Activated naive CD4-positive, alpha-beta T cell treated with anti-CD3 and anti-CD28 coated beads, Interleukin-2, amount 50 U/mL, for 24 hours (primary cell): ENCODE data around the gene MFAP4.

Experiments
- H3K27ac Mint-ChIP-seq: one replicate; pipeline ENCODE4 v1.8.0; 2021; ENCODE audit warnings: mild to moderate bottlenecking, mixed read lengths
- H3K27me3 Mint-ChIP-seq: one replicate; pipeline ENCODE4 v1.8.0; 2021; ENCODE audit warnings: mixed read lengths
- H3K36me3 Mint-ChIP-seq: one replicate; pipeline ENCODE4 v1.8.0; 2021; ENCODE audit warnings: mixed read lengths
- H3K4me1 Mint-ChIP-seq: one replicate; pipeline ENCODE4 v1.8.0; 2021; ENCODE audit warnings: mixed read lengths
- H3K4me3 Mint-ChIP-seq: one replicate; pipeline ENCODE4 v1.8.0; 2021; ENCODE audit warnings: mild to moderate bottlenecking, mixed read lengths
- H3K9me3 Mint-ChIP-seq: one replicate; pipeline ENCODE4 v1.8.0; 2021; ENCODE audit warnings: mixed read lengths

The MFAP4 gene

DNA sequence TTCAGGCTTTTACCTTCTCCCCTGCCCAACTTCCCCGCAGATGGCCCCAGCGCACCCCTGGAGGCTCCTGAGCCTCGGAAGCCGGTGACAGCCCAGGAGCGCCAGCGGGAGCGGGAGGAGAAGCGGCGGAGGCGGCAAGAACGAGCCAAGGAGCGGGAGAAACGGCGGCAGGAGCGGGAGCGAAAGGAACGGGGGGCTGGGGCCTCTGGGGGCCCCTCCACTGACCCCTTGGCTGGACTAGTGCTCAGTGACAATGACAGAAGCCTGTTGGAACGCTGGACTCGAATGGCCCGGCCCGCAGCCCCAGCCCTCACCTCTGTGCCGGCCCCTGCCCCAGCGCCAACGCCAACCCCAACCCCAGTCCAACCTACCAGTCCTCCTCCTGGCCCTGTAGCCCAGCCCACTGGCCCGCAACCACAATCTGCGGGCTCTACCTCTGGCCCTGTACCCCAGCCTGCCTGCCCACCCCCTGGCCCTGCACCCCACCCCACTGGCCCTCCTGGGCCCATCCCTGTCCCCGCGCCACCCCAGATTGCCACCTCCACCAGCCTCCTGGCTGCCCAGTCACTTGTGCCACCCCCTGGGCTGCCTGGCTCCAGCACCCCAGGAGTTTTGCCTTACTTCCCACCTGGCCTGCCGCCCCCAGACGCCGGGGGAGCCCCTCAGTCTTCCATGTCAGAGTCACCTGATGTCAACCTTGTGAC, 5.1 kb downstream of the MFAP4 start:
- Mint-ChIP-seq H3K27ac (no peak overlapping the region), H3K4me1 (peaks cover 11% of the 10 kb centered on the region), H3K27me3 (no peaks in the 10 kb centered on the region), H3K9me3 (no peaks in the 10 kb centered on the region), H3K4me3 (no peak overlapping the region), H3K36me3 (peaks cover 7% of the 10 kb centered on the region)

DNA sequence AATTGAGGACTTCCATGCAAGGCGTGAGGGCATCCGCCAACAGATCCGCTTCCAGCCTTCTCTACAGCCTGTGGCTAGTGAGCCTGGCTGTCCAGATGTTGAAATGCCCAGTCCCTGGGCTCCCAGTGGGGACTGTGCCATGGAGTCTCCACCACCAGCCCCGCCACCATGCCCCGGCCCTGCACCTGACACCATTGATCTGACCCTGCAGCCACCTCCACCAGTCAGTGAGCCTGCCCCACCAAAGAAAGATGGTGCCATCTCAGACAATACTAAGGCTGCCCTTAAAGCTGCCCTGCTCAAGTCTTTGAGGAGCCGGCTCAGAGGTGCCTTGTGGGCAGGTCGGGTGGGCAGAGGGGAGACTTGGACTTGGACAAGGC, 5.6 kb downstream of the MFAP4 start:
- H3K4me1 Mint-ChIP-seq = peaks cover 14% of the 10 kb centered on the region
- no peaks in the 10 kb centered on the region for H3K27me3 Mint-ChIP-seq
- no peaks in the 10 kb centered on the region for H3K9me3 Mint-ChIP-seq
- peaks cover 7% of the 10 kb centered on the region for H3K36me3 Mint-ChIP-seq
- H3K4me3 Mint-ChIP-seq = no peak overlapping the region
- no peak overlapping the region for H3K27ac Mint-ChIP-seq

DNA sequence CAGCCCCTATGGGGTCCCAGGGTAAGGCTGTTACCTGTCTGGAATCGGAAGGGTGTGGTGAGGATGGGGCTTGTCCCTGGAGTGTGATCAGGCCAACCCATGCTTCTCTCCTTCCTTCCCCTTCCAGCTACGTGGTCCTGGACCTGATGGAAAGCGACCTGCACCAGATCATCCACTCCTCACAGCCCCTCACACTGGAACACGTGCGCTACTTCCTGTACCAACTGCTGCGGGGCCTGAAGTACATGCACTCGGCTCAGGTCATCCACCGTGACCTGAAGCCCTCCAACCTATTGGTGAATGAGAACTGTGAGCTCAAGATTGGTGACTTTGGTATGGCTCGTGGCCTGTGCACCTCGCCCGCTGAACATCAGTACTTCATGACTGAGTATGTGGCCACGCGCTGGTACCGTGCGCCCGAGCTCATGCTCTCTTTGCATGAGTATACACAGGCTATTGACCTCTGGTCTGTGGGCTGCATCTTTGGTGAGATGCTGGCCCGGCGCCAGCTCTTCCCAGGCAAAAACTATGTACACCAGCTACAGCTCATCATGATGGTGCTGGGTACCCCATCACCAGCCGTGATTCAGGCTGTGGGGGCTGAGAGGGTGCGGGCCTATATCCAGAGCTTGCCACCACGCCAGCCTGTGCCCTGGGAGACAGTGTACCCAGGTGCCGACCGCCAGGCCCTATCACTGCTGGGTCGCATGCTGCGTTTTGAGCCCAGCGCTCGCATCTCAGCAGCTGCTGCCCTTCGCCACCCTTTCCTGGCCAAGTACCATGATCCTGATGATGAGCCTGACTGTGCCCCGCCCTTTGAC, 6.3 kb downstream of the MFAP4 start:
- Mint-ChIP-seq H3K27me3 (no peaks in the 10 kb centered on the region), H3K9me3 (no peaks in the 10 kb centered on the region)

DNA sequence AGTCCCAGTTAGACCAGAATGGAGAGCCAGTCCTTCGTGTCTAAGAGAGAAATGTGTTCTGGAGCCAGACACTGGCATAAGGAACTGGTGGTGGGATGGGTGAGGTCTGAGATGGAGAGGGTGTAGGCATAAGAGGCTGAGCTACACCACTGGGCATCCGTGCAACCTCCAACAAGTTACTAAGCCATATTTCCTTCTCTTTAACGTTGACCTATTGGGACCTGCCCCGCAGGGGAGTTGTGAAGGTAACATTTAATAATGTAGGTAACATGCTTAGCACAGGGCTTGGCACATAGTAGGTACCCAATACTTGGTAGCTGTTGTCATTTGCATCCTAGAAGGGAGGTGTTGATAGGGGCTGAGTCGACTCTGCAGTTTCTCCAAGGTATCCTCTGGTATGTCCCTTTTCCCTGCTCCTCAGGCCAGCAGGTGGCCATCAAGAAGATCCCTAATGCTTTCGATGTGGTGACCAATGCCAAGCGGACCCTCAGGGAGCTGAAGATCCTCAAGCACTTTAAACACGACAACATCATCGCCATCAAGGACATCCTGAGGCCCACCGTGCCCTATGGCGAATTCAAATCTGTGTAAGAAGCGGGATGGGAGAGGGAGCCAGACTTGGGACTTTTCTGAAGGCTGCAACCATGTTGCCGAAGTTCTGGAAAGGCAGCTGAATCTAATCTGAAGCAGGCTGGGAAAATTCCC, 7.5 kb downstream of the MFAP4 start:
- no peaks in the 10 kb centered on the region for H3K9me3 Mint-ChIP-seq
- H3K4me3 Mint-ChIP-seq = peak overlapping the region; percentile 96
- H3K27ac Mint-ChIP-seq = no peak overlapping the region
- peaks cover 17% of the 10 kb centered on the region for H3K4me1 Mint-ChIP-seq
- no peaks in the 10 kb centered on the region for H3K27me3 Mint-ChIP-seq
- peaks cover 7% of the 10 kb centered on the region for H3K36me3 Mint-ChIP-seq

More for the DNA sequence above, 6.3 kb downstream of the MFAP4 start:
- H3K4me3 Mint-ChIP-seq = peak overlapping the region; percentile 19
- peaks cover 7% of the 10 kb centered on the region for H3K36me3 Mint-ChIP-seq
- peaks cover 18% of the 10 kb centered on the region for H3K4me1 Mint-ChIP-seq
- no peak overlapping the region for H3K27ac Mint-ChIP-seq

DNA sequence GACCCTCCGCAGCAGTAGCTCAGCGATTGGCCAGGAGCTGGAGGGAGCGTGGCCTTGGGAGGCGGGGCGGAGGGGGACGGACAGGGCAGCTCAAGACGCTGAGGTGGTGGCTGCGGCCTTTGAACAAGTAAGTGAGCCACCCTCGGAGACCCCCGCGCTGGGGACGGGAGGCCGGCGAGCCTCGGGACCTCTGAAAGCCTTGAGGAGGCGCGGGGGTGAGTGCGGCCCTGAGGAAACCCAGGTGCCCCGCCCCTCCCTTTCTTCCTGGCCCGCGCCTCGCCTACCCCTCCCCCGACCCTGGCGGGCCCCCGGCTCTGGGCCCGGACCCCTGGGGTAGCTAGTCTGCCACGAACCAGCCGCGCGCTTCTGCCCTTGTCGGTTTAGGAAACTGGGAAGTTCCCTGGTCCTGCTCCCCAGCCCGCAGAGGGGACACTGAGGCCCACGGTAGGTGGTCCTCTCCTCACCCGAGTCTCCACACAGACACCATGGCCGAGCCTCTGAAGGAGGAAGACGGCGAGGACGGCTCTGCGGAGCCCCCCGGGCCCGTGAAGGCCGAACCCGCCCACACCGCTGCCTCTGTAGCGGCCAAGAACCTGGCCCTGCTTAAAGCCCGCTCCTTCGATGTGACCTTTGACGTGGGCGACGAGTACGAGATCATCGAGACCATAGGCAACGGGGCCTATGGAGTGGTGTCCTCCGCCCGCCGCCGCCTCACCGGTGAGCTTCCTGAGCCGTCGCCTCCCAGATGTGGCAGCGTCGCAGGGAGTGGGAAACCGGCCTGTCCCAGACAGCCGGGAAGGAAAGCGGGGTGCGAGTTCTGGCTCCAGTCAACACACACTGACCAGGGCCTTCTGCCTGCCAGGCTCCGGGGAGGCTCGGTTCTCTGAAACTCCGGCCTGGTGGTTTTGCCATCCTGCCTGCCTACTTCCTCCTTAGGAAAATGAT, 8.3 kb downstream of the MFAP4 start, which contains the start of gene MAPK7:
TSS of gene MAPK7 (plus strand) at position 83 of the 945 bp plus-strand sequence. CDS start at position 486, 403 bp downstream.
- Mint-ChIP-seq H3K36me3 (peaks cover 7% of the 10 kb centered on the region), H3K9me3 (no peaks in the 10 kb centered on the region), H3K4me1 (peaks cover 13% of the 10 kb centered on the region), H3K27me3 (no peaks in the 10 kb centered on the region), H3K4me3 (peak within 1 kb of the TSS; percentile 96), H3K27ac (peak within 1 kb of the TSS; percentile 95)

DNA sequence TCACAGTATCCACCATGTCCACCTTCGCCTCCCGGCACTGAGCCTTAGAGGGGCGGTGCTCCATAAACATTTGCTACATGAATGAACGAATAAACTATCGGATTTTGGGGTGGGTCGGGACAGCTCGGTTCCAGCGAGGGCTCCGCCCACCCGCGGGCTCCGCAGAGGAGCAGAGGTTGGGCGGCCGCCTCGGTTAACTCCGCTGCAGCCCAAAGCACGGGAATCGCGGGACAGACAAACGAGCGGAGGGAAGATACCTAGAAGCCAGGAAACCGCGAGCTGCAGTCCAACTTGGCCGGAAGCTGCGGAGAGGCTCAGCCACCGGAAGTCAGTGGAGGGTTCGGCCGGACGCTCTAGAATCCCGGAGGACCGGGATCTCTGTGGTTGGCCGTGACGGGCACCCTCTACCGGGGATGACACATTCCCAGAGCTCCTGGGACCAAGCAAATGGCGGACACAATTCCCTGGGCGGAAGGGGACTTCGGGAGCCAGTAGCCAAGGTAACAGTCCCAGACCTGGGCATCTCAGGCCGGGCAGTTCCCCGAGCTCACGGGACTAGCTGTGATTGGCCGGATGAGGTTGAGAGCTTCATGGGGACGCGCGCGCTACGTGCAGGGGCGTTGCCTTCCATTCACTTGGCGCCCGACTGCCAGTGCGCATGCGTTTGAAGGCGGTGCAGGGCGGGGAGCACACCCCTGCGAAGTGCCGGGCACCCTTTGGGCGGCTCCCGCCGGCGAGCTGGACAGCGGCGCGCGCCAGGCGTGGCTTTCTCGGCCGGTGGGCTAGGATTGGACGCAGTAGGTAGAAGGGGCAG, 9.2 kb downstream of the MFAP4 start:
- H3K4me1 Mint-ChIP-seq = peaks cover 13% of the 10 kb centered on the region
- H3K9me3 Mint-ChIP-seq = no peaks in the 10 kb centered on the region
- H3K4me3 Mint-ChIP-seq = peak overlapping the region; percentile 96
- H3K36me3 Mint-ChIP-seq = peaks cover 7% of the 10 kb centered on the region
- H3K27ac Mint-ChIP-seq = peak overlapping the region; percentile 95
- H3K27me3 Mint-ChIP-seq = no peaks in the 10 kb centered on the region

DNA sequence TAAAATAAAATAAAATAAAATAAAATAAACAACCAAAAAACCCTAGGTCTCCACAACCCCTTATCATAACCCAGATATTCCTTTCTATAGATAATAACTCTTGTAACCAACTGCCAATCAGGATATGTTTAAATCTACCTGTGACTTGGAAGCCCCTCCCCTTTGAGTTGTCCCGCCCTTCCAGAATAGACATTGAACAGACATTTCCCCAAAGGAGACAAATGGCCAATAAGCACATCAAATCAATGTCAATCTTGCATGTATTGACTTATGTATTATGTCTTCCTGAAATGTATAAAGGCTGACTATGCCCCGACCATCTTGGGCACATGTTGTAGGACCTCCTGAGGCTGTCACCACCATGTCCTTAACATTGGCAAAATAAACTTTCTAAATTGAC, 10.2 kb downstream of the MFAP4 start:
- peak overlapping the region; percentile 96 for H3K4me3 Mint-ChIP-seq
- H3K9me3 Mint-ChIP-seq = no peaks in the 10 kb centered on the region
- peaks cover 21% of the 10 kb centered on the region for H3K4me1 Mint-ChIP-seq
- H3K27ac Mint-ChIP-seq = peak overlapping the region; percentile 95
- H3K27me3 Mint-ChIP-seq = no peaks in the 10 kb centered on the region
- H3K36me3 Mint-ChIP-seq = peaks cover 7% of the 10 kb centered on the region

DNA sequence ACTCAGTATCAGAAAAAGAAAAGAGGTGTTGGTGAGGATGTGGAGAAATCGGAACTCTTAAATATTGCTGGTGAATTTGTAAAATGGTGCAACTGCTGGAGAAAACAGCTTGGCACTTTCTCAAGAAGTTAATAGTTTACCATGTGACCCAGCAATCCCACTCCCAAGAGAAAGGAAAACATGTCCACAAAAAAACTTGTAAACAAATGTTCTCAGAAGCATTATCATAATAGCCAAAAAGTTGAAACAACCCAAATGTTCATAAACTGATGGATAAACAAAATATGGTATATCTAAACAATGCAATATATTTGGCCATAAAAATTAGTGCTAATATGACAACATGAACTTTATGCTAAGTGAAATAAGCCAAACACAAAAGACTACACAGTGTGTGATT, 11.3 kb downstream of the MFAP4 start:
- Mint-ChIP-seq H3K4me3 (peak overlapping the region; percentile 51), H3K36me3 (peaks cover 5% of the 10 kb centered on the region), H3K4me1 (peaks cover 29% of the 10 kb centered on the region), H3K27ac (no peak overlapping the region), H3K9me3 (no peaks in the 10 kb centered on the region), H3K27me3 (no peaks in the 10 kb centered on the region)

DNA sequence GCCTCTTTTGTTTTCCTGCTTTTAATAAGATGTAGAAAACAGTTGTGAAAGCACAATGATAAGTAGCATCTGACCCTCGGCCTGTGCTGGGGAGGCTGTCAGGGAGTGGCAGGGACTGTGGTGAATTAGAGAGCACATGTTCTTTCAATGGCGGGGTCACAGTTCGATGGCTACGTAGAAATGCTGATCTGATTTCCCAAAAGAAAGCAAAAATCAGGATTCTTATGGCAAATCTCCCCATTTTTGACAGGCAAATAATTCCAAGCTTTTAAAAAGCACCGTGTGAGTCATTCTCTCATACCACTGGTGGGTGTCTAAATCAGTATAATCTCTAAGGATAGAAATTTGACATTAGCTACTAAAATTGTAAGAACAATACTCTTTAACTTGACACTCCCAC, 12.9 kb downstream of the MFAP4 start:
- Mint-ChIP-seq H3K4me1 (peaks cover 42% of the 10 kb centered on the region), H3K9me3 (no peaks in the 10 kb centered on the region), H3K4me3 (no peak overlapping the region), H3K36me3 (no peaks in the 10 kb centered on the region), H3K27ac (no peak overlapping the region), H3K27me3 (no peaks in the 10 kb centered on the region)

DNA sequence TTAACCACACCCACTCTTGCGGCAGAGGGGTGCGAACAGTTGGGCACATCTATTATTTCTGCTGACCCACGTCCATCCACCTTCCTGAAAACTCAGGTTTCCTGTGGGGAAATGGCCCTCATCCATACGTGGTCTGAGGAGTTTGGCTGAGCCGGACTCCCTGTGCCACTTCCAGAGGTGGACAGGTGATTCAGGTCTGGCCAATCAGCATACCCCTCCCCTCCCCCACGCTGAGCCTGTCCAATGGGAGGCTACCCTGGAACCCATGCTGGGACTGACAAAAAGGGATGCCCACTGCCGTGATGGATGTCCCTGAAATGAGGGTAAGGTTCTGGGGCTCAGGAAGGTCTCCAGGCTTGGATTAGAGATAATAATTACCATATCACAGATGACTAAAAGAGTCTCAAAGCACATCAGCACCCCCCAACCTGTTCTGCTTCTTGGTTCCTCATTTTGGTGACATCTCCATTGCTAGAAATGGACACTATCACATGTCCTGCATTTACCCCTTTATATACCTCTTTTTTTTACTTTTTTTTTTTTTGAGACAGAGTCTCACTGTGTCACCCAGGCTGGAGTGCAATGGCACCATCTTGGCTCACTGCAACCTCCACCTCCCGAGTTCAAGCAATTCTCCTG, 14.0 kb downstream of the MFAP4 start:
- Mint-ChIP-seq H3K4me1 (peaks cover 47% of the 10 kb centered on the region), H3K9me3 (no peaks in the 10 kb centered on the region), H3K4me3 (no peak overlapping the region), H3K27me3 (no peaks in the 10 kb centered on the region), H3K27ac (no peak overlapping the region), H3K36me3 (no peaks in the 10 kb centered on the region)

DNA sequence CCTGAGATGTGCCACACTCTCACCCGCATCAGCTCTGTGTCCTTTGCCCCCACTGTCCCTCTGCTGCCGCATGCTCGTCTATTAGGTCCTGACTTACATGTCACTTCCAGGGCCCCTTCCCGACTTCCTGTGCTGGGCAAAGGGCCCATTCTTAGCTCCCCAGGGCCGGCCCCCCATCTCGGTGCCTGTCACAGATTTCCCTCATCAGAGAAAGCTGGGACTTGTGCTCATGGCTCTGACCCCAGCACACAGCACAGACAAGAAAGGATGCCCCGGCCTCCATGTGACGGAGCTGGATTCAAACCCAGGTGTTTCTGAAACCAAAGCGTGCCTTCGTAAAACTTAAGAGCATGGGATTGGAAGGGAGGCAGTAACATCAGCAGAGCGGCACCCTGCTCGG, 14.6 kb downstream of the MFAP4 start:
- no peak overlapping the region for H3K4me3 Mint-ChIP-seq
- peaks cover 47% of the 10 kb centered on the region for H3K4me1 Mint-ChIP-seq
- no peaks in the 10 kb centered on the region for H3K27me3 Mint-ChIP-seq
- H3K9me3 Mint-ChIP-seq = no peaks in the 10 kb centered on the region
- no peaks in the 10 kb centered on the region for H3K36me3 Mint-ChIP-seq
- H3K27ac Mint-ChIP-seq = no peak overlapping the region

DNA sequence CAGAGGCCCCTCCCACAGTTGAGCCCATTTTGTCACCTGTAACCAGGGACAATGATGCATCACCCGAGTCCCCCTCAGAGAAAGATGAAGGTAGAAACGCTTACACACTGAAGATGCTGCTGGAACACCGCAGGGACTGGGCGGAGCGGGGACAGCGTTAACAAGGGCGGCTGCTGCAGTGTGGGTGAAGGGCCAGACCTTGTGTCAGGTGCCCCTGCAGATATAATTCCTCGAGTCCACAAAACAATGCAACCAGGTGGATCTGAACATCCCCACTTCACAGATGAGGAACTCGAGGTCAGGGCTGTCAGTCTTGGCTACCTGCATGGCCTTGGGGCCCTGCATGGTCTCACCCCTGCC, 15.0 kb downstream of the MFAP4 start:
- no peaks in the 10 kb centered on the region for H3K36me3 Mint-ChIP-seq
- no peaks in the 10 kb centered on the region for H3K9me3 Mint-ChIP-seq
- H3K27me3 Mint-ChIP-seq = no peaks in the 10 kb centered on the region
- H3K27ac Mint-ChIP-seq = no peak overlapping the region
- H3K4me1 Mint-ChIP-seq = peaks cover 42% of the 10 kb centered on the region
- no peak overlapping the region for H3K4me3 Mint-ChIP-seq

DNA sequence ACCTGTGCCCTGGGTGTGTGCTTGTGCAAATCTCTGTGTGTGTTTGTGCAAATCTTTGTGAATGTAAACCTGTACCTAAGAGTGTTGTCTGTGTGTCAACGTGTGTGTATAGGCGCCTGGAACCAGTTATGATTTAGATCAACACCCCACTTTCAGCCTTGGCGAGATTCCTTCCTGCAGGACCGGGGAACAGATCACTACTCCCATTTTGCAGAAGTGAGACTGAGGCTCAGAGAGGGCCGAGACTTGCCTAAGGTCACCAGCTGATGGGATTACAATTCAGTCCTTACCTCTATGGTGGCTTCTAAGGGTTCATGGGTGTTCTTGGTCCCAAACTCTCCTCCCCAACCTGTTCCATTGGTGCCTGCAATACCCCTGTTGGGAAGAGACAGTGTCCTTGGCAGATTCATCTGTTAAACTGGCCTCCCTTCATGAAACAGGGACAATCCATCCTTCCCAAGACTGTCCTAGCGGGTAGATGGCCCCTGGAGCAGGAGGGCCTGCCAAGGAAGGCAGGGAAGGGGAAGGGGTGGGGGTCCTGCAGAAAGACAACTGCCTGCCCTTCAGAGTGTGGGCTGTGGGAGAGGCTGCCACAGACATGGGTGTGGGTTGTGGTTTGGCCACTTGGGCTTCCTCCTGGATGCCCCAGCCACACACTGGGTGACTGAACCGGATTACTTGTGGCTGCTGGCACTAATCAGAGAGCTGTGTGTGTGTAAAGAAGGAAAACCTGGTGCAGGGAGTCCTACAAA, 15.6 kb downstream of the MFAP4 start:
- H3K4me1 Mint-ChIP-seq = peaks cover 38% of the 10 kb centered on the region
- H3K27me3 Mint-ChIP-seq = no peaks in the 10 kb centered on the region
- H3K36me3 Mint-ChIP-seq = no peaks in the 10 kb centered on the region
- H3K4me3 Mint-ChIP-seq = peak overlapping the region; percentile 33
- H3K9me3 Mint-ChIP-seq = no peaks in the 10 kb centered on the region
- H3K27ac Mint-ChIP-seq = no peak overlapping the region
